Osteoblast (primary cell): ENCODE results near the gene GABBR2. TPM values are rescaled to one million over a fixed set of nuclear protein-coding genes. Genes with fewer than 3 reads are reported as not detected.
A peak's percentile ranks its signal among the peaks of the same experiment; 100 is the strongest.

Experiments
- DNase-seq: peaks from one replicate; pipeline ENCODE4 v3.0.0; 2011; ENCODE audit warnings: low spot score, mixed read lengths; ENCODE audit not compliant: insufficient read length; ENCODE audit errors: missing footprints
- H2AFZ ChIP-seq: 2 replicates; pipeline ENCODE4 v1.6.0; 2011; ENCODE audit warnings: mild to moderate bottlenecking, low read length
- H3K27ac ChIP-seq: 2 replicates; pipeline ENCODE4 v1.5.1; 2011; ENCODE audit warnings: mild to moderate bottlenecking, low read depth, low read length, moderate library complexity
- H3K27me3 ChIP-seq: 2 replicates; pipeline ENCODE4 v1.6.0; 2012; ENCODE audit warnings: mild to moderate bottlenecking, control low read depth, inconsistent platforms, low read length, moderate library complexity; ENCODE audit not compliant: insufficient read depth
- H3K36me3 ChIP-seq: 2 replicates; pipeline ENCODE4 v1.5.1; 2011; ENCODE audit warnings: mild to moderate bottlenecking, low read length, control low read depth, moderate library complexity; ENCODE audit not compliant: insufficient read depth
- H3K4me1 ChIP-seq: 2 replicates; pipeline ENCODE4 v1.5.1; 2011; ENCODE audit warnings: mild to moderate bottlenecking, low read length, control low read depth, moderate library complexity; ENCODE audit not compliant: insufficient read depth
- H3K4me2 ChIP-seq: 2 replicates; pipeline ENCODE4 v1.6.0; 2011; ENCODE audit warnings: mild to moderate bottlenecking, low read length; ENCODE audit not compliant: insufficient read depth
- H3K4me3 ChIP-seq: fragments of 200-600 bp; sonication (generic); 3 replicates; pipeline ENCODE4 v1.5.1; 2012; ENCODE audit warnings: mild to moderate bottlenecking, low read length, inconsistent platforms; ENCODE audit not compliant: insufficient read depth
- H3K79me2 ChIP-seq: 2 replicates; pipeline ENCODE4 v1.6.0; 2012; ENCODE audit warnings: mild to moderate bottlenecking, low read length, control low read depth, inconsistent platforms; ENCODE audit not compliant: insufficient read depth
- H3K9me3 ChIP-seq: 2 replicates; pipeline ENCODE4 v1.5.1; 2011; ENCODE audit warnings: low read depth, low read length, control low read depth
- H4K20me1 ChIP-seq: 2 replicates; pipeline ENCODE4 v1.6.0; 2012; ENCODE audit warnings: mild to moderate bottlenecking, low read length, control low read depth; ENCODE audit not compliant: insufficient read depth
- CTCF ChIP-seq: IDR thresholded peaks from 2 replicates; pipeline ENCODE4 v1.5.1; 2011; ENCODE audit warnings: mild to moderate bottlenecking, low read depth, low read length, moderate library complexity; ENCODE audit errors: extremely low read depth
- total RNA-seq: library from RNA; depleted of rRNA; stranded (reverse); fragments of >200 nt; gene quantifications from 2 replicates; pipeline ENCODE4 v1.2.3, GENCODE V29; 2012

GABBR2 gene
- total RNA-seq, 1 donor: under 0.01 TPM

GRCh38 chr9:98736226-98736625 lies 27.5 kb upstream of the GABBR2 start:
- H3K36me3 ChIP-seq: peaks cover 6% of the 10 kb centered on the region
- no peak for TF ChIP-seq CTCF
- no peak overlapping the region for H2AFZ ChIP-seq
- H3K9me3 ChIP-seq: no peaks in the 10 kb centered on the region
- no peak for DNase-seq
- no peak overlapping the region for H3K4me2 ChIP-seq
- H4K20me1 ChIP-seq: no peaks in the 10 kb centered on the region
- H3K27ac ChIP-seq: no peak overlapping the region
- no peaks in the 10 kb centered on the region for H3K27me3 ChIP-seq
- H3K4me3 ChIP-seq: no peak overlapping the region
- no peaks in the 10 kb centered on the region for H3K4me1 ChIP-seq
- H3K79me2 ChIP-seq: no peaks in the 10 kb centered on the region

- Histone ChIP-seq H3K4me1 (no peaks in the 10 kb centered on the region), H3K79me2 (no peaks in the 10 kb centered on the region), H3K27me3 (peaks cover 3% of the 10 kb centered on the region), H3K27ac (no peak overlapping the region), H4K20me1 (no peaks in the 10 kb centered on the region), H3K4me3 (no peak overlapping the region), H3K4me2 (no peak overlapping the region), H3K36me3 (peaks cover 6% of the 10 kb centered on the region), H2AFZ (no peak overlapping the region), H3K9me3 (no peaks in the 10 kb centered on the region)
- DNase-seq: peak; percentile 58
- TF ChIP-seq CTCF: no peak
Measured at GRCh38 chr9:98732801-98733200, 24.1 kb upstream of the GABBR2 start.

- H4K20me1 ChIP-seq: no peaks in the 10 kb centered on the region
- no peak for TF ChIP-seq CTCF
- DNase-seq: peak; percentile 50
- peaks cover 6% of the 10 kb centered on the region for H3K36me3 ChIP-seq
- no peak overlapping the region for H3K27ac ChIP-seq
- no peaks in the 10 kb centered on the region for H3K9me3 ChIP-seq
- no peak overlapping the region for H3K4me3 ChIP-seq
- no peak overlapping the region for H2AFZ ChIP-seq
- H3K4me1 ChIP-seq: no peaks in the 10 kb centered on the region
- H3K4me2 ChIP-seq: no peak overlapping the region
- H3K79me2 ChIP-seq: no peaks in the 10 kb centered on the region
- peaks cover 8% of the 10 kb centered on the region for H3K27me3 ChIP-seq
Measured at GRCh38 chr9:98732091-98732490, 23.4 kb upstream of the GABBR2 start.

- no peaks in the 10 kb centered on the region for H4K20me1 ChIP-seq
- H3K4me2 ChIP-seq: no peak overlapping the region
- no peaks in the 10 kb centered on the region for H3K79me2 ChIP-seq
- no peaks in the 10 kb centered on the region for H3K9me3 ChIP-seq
- H3K27me3 ChIP-seq: peaks cover 13% of the 10 kb centered on the region
- H3K4me1 ChIP-seq: no peaks in the 10 kb centered on the region
- H3K36me3 ChIP-seq: peaks cover 3% of the 10 kb centered on the region
- no peak overlapping the region for H3K4me3 ChIP-seq
- no peak for TF ChIP-seq CTCF
- H2AFZ ChIP-seq: no peak overlapping the region
- no peak overlapping the region for H3K27ac ChIP-seq
- DNase-seq: no peak
Measured at GRCh38 chr9:98730871-98731270, 22.1 kb upstream of the GABBR2 start.
